Activated T-cell treated with anti-CD3 and anti-CD28 coated beads, Interleukin-2, amount 50 U/mL, for 72 hours (primary cell): ENCODE data around the gene DNMT3L. TPM values are rescaled to one million over a fixed set of nuclear protein-coding genes. Genes with fewer than 3 reads are reported as not detected.
"Not testable (repeated sequence)": the region's sequence is repeated elsewhere in the genome, so short reads cannot be mapped to it uniquely, and the experiment has no call there.

ENCODE experiments used
- ATAC-seq, 2 donors: fragments of 150-1000 bp; cut with Tn5 transposase; replicated peaks in 1 of 2; 2 replicates each; pipeline ENCODE4 v1.10.0; 2021; ENCODE audit warnings: moderate library complexity in 2 of 2, mild to moderate bottlenecking in 1 of 2
- DNase-seq, 2 donors: peaks; one replicate each; pipeline ENCODE4 v3.0.0; 2021 to 2022; ENCODE audit warnings: mixed read lengths in 1 of 2
- H3K27ac Mint-ChIP-seq: one replicate; pipeline ENCODE4 v1.8.0; 2022; ENCODE audit warnings: mild to moderate bottlenecking, moderate library complexity, mixed read lengths
- H3K27me3 Mint-ChIP-seq: one replicate; pipeline ENCODE4 v1.8.0; 2022; ENCODE audit warnings: low read depth, mixed read lengths
- H3K36me3 Mint-ChIP-seq, 2 donors: one replicate each; pipeline ENCODE4 v1.8.0; 2022; ENCODE audit warnings: mixed read lengths in 2 of 2, mild to moderate bottlenecking in 1 of 2; ENCODE audit not compliant: insufficient read depth in 2 of 2
- H3K4me1 Mint-ChIP-seq: one replicate; pipeline ENCODE4 v1.8.0; 2022; ENCODE audit warnings: low read depth, mixed read lengths
- H3K4me3 Mint-ChIP-seq, 2 donors: one replicate each; pipeline ENCODE4 v1.8.0; 2022; ENCODE audit warnings: mild to moderate bottlenecking in 2 of 2, mixed read lengths in 2 of 2, moderate library complexity in 2 of 2
- H3K9me3 Mint-ChIP-seq, 2 donors: one replicate each; pipeline ENCODE4 v1.8.0; 2022; ENCODE audit warnings: mixed read lengths in 2 of 2
- total RNA-seq, 2 donors: library from RNA; stranded (reverse); gene quantifications; one replicate each; pipeline ENCODE4 v1.2.3, GENCODE V29; 2022

Gene DNMT3L
- total RNA-seq, 2 donors from 2014 or later: not detected

DNA sequence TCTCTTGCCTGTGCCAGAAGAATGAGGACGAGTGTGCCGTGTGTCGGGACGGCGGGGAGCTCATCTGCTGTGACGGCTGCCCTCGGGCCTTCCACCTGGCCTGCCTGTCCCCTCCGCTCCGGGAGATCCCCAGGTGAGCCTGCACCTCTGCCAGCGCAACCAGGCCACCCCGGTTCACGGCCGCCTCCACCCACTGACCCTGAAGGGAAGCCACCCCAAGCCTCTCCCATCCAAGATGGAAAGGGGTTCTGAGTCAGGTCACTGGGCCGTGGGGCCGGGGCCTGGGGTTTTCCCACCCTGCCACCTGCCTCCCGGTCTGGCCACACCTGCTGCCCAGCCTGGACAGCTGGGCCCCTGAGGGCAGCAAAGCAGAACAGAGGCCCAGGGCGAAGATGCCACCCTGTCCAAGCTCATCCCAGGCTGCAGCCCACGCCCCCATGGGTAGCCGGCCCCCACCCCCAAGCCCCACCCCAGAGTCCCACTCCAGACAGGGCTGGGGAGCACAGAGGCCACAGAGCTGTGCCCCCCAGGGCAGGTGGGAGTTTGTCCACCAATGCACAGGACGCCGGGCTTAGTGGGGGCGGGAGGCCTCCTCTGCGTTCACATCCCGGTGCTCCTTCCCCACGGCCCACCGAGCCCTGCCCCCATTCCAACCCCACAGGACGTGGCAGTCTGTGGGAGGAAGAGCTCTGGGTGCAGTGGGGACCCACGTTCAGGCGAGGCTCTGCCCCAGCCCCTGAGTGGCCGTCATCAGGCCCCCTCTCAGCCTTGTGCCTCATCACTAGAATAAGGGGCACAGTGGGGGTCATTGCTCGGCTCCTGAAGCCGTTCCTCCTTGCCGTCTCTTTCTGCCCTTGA lies 29.6 kb upstream of the DNMT3L start:
- Mint-ChIP-seq H3K36me3 (no peaks in the 10 kb centered on the region), H3K4me3 (no peak overlapping the region), H3K9me3 (no peaks in the 10 kb centered on the region), H3K4me1 (peaks cover 4% of the 10 kb centered on the region), H3K27me3 (no peaks in the 10 kb centered on the region), H3K27ac (no peak overlapping the region)
- ATAC-seq (no peak), DNase-seq (no peak)

DNA sequence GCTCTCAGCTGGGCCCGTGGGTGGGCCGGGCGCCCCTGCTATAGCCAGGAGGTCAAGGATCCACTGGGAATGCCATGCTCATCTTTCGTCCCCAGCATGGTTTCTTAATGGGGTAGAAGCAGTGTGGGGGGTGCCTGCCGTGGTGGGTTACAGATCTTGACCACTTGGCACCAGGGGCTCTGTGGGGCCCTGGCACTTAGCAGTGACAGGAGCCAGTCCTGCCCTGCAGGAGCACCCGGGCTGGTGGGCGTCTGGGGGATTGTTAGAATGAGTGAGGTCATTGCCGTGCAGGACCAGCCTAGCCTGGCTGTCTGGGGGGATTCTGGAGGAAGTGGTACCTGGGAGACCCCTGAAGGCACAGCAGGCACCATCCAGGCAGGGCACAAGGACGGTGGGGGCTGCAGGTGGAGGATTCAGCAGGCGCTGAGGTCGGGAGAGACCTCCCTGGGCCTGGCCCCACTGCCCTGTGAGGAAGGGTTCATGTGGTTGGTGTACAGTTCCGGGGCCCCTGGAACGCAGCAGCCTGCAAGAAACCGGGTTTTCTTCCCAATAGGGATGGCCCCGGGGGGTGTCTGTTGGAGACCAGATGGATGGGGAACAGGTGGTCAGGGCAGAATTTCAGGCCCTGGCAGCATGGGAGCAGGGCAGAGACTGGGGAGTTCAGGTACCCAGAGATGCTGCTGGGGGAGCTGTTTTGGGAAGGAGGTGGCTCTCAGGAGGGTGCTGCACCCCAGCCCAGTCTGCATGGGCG lies 28.8 kb upstream of the DNMT3L start:
- H3K4me1 Mint-ChIP-seq: peaks cover 4% of the 10 kb centered on the region
- H3K9me3 Mint-ChIP-seq: no peaks in the 10 kb centered on the region
- ATAC-seq (no peak), DNase-seq (no peak)
- no peaks in the 10 kb centered on the region for H3K36me3 Mint-ChIP-seq
- H3K27me3 Mint-ChIP-seq: no peaks in the 10 kb centered on the region
- H3K27ac Mint-ChIP-seq: no peak overlapping the region
- no peak overlapping the region for H3K4me3 Mint-ChIP-seq

DNA sequence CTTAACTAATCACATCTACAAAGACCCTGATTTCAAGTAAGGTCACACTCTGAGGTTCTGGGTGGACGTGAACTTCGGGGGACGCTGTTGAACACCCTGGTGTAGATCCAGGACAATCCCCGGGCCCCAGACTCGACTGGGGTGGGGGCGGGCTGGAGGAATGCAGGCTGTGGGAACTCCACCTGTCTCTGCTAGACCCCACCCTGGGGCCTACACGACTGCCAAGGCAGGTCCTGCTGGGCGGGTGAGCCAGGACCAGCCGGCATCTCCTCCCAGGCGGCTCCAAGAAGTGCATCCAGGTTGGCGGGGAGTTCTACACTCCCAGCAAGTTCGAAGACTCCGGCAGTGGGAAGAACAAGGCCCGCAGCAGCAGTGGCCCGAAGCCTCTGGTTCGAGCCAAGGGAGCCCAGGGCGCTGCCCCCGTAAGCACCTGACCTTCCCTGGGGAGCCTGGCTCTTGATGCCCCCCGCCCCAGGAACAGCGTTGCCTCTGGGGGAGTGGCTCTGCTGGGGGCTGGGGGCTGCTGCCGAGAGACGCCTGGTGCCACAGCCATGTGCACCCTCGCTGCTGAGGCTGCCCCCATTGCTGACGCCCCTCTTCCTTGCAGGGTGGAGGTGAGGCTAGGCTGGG lies 27.8 kb upstream of the DNMT3L start:
- no peak for DNase-seq
- ATAC-seq: no peak
- Mint-ChIP-seq H3K4me3 (no peak overlapping the region), H3K36me3 (no peaks in the 10 kb centered on the region), H3K27ac (no peak overlapping the region), H3K9me3 (no peaks in the 10 kb centered on the region), H3K27me3 (no peaks in the 10 kb centered on the region), H3K4me1 (no peaks in the 10 kb centered on the region)

DNA sequence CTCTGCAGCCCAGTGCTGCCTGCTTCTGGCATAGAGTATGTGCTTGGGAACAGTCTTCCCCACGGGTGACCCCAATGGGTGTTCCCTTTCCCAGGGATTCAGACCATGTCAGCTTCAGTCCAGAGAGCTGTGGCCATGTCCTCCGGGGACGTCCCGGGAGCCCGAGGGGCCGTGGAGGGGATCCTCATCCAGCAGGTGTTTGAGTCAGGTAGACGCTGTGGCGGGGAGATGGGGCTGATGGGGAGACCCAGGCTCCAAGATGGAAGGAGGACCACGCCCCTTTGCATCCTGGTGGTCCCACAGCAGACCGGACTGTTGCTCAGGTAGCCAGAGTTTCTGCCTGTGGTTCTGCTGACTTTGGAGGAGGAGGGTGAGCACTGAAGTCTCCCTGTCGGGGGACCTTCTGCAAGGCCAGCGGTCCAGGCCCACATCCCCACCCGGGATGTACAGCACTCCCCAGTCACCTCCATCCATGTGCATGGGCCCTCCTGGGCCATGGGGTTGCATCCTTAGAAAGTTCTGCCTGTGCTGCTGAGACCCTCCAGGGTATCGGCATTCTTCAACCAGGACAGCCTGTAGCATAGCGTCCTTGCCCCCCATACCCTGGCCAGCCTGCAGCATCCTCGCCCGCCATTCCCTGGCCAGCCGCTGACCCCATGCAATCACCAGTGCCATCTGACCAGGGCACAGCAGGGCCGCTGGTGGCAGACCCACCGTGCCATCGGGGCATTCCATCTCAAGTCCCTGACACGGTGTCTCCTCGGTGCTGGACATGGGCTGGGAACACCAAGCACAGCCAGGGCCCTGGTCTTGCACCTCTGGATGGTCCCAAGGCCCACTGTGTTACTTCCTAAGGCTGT lies 26.8 kb upstream of the DNMT3L start:
- H3K4me1 Mint-ChIP-seq: no peaks in the 10 kb centered on the region
- H3K27ac Mint-ChIP-seq: no peak overlapping the region
- DNase-seq: no peak
- no peak for ATAC-seq
- no peaks in the 10 kb centered on the region for H3K36me3 Mint-ChIP-seq
- no peaks in the 10 kb centered on the region for H3K27me3 Mint-ChIP-seq
- no peaks in the 10 kb centered on the region for H3K9me3 Mint-ChIP-seq
- H3K4me3 Mint-ChIP-seq: no peak overlapping the region

DNA sequence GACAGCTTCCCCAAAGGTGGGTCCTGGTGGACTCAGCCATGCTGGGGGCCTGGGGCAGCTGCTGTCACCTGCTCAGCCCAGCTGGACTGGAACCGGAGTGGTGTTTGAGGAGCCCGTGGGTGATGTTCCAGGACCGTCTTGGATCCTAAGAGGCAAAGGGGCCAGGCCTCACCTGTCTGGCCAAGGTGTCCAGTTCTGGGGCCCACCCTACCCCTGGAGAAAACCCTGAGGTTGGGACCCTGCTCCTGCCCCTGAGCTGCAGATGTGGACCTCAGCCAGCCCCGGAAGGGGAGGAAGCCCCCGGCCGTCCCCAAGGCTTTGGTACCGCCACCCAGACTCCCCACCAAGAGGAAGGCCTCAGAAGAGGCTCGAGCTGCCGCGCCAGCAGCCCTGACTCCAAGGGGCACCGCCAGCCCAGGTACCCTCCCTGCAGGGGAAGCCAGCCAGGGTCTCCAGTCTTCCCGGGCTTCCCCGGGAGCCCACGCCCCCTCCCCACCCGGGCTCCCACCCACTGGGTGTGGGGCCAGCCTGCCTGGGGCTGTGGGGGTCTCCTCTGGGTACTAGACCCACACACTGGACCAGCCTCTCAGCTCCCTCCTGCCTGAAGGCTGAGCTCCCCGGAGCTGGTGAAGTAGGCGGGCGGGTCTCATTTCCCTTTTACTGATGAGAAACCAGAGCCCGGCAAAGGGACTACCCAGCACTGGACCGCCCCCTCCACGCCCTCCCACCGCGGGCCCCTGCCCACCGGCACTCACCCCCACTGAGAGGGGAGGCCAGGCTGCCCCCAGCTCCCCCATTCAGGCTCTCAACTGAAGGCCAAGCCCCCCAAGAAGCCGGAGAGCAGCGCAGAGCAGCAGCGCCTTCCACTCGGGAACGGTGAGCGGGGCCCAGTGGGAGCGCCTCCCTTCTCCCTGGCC lies 25.3 kb upstream of the DNMT3L start:
- Mint-ChIP-seq H3K4me3 (no peak overlapping the region), H3K4me1 (no peaks in the 10 kb centered on the region), H3K27me3 (no peaks in the 10 kb centered on the region), H3K27ac (no peak overlapping the region), H3K9me3 (no peaks in the 10 kb centered on the region), H3K36me3 (no peaks in the 10 kb centered on the region)
- ATAC-seq: no peak
- no peak for DNase-seq

DNA sequence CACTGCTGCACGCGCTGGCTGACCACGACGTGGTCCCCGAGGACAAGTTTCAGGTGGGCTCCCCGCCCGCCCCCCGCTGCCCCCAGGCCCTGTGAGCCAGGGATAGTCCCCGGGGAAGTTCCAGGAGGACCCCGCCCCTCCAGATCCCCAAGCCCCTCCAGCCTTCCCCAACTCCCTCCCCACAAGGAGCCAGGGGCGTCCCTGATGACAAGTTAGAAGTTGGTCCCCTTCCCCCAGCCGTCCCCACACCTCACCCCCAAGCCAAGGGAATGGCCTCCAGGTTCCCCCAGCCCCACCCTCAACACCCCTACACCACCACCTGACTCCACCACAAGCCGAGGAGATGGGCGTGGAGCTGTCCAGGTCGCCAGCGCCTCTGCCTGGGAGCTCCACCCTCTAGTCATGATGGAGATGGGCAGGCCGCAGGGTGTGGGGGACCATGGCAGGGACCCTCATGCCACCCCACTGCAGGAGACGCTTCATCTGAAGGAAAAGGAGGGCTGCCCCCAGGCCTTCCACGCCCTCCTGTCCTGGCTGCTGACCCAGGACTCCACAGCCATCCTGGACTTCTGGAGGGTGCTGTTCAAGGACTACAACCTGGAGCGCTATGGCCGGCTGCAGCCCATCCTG lies 24.5 kb upstream of the DNMT3L start:
- ATAC-seq (no peak), DNase-seq (no peak)
- Mint-ChIP-seq H3K36me3 (no peaks in the 10 kb centered on the region), H3K4me3 (no peak overlapping the region), H3K9me3 (no peaks in the 10 kb centered on the region), H3K4me1 (no peaks in the 10 kb centered on the region), H3K27me3 (no peaks in the 10 kb centered on the region), H3K27ac (no peak overlapping the region)

DNA sequence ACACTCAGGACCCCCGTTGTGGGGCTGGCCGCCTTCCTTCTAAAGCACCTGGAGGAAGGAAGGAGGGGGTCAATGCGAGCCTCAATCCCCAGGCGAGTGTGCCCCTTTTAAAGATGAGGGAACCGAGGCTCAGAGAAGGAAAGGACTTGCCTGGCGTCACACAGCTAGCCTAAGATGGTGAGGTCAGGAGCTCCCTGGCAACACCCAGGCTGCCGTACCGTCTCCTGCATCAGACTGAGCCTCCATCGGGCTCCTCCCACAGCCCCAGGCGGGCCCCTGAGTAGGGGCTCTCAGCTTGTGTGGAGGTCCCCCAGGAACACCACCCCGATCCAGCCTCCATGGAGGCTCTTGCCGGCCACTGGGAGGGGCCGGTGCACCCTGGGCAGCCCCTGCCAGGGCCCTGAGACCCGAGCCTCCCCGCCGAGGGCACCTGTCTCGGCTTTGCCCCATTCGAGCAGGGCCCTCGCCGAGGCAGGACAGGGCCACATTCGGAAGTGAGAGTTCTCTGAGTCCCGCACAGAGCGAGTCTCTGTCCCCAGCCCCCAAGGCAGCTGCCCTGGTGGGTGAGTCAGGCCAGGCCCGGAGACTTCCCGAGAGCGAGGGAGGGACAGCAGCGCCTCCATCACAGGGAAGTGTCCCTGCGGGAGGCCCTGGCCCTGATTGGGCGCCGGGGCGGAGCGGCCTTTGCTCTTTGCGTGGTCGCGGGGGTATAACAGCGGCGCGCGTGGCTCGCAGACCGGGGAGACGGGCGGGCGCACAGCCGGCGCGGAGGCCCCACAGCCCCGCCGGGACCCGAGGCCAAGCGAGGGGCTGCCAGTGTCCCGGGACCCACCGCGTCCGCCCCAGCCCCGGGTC lies 23.7 kb upstream of the DNMT3L start, which contains the start of gene AIRE:
Gene AIRE (plus strand): TSS at position 739 of the 855 bp plus-strand sequence. CDS start 131 bp downstream, outside the sequence.
- ATAC-seq (no peak), DNase-seq (no peak)
- Mint-ChIP-seq H3K4me3 (no peak within 1 kb of the TSS), H3K27ac (no peak within 1 kb of the TSS), H3K4me1 (no peaks in the 10 kb centered on the region), H3K9me3 (no peaks in the 10 kb centered on the region), H3K27me3 (no peaks in the 10 kb centered on the region), H3K36me3 (no peaks in the 10 kb centered on the region)

DNA sequence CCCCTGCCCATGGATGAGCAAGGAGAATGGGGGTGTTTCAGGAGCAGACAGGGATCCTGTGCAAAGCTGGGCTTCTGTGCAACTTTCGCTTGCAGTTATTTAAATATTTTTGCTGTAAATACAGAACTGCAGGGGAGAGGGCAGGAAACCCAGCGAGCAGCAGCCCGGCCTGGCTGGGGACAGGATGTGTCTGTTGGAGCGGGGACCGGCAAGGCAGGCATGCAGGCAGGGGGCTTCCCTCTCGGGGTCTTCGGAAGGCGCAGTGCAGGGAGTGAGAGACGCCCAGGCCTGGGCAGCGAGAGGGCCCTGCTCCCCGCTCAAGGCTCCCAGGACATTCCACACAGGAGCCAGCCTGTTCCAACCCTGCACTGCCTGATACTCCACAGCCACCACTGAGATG lies 22.3 kb upstream of the DNMT3L start:
- no peak for ATAC-seq
- Mint-ChIP-seq H3K27ac (no peak overlapping the region), H3K36me3 (no peaks in the 10 kb centered on the region), H3K4me1 (no peaks in the 10 kb centered on the region), H3K9me3 (no peaks in the 10 kb centered on the region), H3K27me3 (no peaks in the 10 kb centered on the region), H3K4me3 (no peak overlapping the region)
- no peak for DNase-seq

DNA sequence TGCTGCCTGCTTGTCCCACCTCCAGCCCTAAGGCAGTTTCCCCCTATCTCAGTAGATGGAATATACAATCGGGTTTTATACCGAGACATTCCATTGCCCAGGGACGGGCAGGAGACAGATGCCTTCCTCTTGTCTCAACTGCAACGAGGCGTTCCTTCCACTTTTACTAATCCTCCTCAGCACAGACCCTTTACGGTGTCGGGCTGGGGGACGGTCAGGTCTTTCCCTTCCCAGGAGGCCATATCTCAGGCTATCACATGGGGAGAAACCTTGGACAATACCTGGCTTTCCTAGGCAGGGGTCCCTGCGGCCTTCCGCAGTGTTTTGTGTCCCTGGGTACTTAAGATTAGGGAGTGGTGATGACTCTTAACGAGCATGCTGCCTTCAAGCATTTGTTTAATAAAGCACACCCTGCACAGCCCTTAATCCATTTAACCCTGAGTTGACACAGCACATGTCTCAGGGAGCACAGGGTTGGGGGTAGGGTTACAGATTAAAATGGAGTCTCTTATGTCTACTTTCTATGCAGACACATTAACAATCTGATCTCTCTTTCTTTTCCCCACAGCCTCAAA lies 21.6 kb upstream of the DNMT3L start:
- not testable (repeated sequence) for DNase-seq, H3K9me3 Mint-ChIP-seq, H3K27me3 Mint-ChIP-seq, H3K27ac Mint-ChIP-seq, H3K4me3 Mint-ChIP-seq, ATAC-seq, H3K4me1 Mint-ChIP-seq, H3K36me3 Mint-ChIP-seq

DNA sequence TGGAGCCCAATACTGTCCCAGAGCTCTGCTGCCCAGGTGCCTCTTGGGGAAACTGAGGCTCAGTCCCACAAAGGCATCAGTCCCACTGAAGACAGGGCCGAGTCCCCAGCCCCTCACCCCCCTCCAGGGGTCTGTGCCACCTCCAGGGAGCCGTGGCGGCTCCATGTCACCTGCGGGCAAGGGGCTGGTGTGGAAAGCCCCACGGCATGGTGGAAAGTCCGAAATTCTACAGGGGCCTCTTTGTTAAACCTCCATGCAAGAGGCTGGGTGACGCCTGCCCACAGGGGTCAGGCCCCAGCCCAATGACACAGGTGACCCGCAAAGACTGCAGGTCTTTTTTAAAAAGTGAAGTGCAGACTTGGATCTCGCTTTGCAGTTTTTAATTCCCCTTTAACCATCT lies 20.7 kb upstream of the DNMT3L start:
- DNase-seq (no peak), ATAC-seq (no peak)
- no peaks in the 10 kb centered on the region for H3K36me3 Mint-ChIP-seq
- H3K9me3 Mint-ChIP-seq: no peaks in the 10 kb centered on the region
- no peak overlapping the region for H3K27ac Mint-ChIP-seq
- H3K4me1 Mint-ChIP-seq: no peaks in the 10 kb centered on the region
- no peaks in the 10 kb centered on the region for H3K27me3 Mint-ChIP-seq
- H3K4me3 Mint-ChIP-seq: no peak overlapping the region

DNA sequence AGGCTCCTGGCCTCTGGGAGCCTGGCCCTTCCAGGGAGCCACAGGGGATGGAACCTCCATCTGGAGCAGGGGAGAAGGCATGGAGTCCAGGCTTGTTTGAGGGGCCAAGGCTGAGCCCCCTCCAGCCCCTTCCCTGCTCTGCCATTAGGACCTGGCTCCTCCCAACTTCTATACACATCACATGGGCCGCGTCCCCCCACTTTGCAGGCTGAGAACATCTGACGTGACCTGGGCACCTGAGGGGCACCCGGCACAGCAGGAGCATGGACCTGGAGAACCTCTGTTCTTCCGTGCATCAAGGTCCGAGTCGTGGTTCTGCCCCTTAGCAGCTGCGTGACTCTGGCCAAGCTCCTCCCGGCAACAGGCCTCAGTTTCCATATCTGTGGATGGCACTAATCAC lies 20.1 kb upstream of the DNMT3L start:
- no peaks in the 10 kb centered on the region for H3K4me1 Mint-ChIP-seq
- no peak overlapping the region for H3K4me3 Mint-ChIP-seq
- no peaks in the 10 kb centered on the region for H3K9me3 Mint-ChIP-seq
- ATAC-seq: no peak
- H3K27me3 Mint-ChIP-seq: no peaks in the 10 kb centered on the region
- no peaks in the 10 kb centered on the region for H3K36me3 Mint-ChIP-seq
- no peak overlapping the region for H3K27ac Mint-ChIP-seq
- DNase-seq: no peak
